H9 (cell line): ENCODE data around the gene ACTC1. TPM values are rescaled to one million over a fixed set of nuclear protein-coding genes. Genes with fewer than 3 reads are reported as not detected.

Experiments
- DNase-seq: peaks from one replicate; pipeline ENCODE4 v3.0.0-alpha.2; 2017
- H2AFZ ChIP-seq: one replicate; pipeline ENCODE4 v1.6.1; 2013; ENCODE audit warnings: mild to moderate bottlenecking, low read length, control low read depth, moderate library complexity
- H2AK5ac ChIP-seq: 2 replicates; pipeline ENCODE4 v1.6.1; 2013; ENCODE audit warnings: low read length, control low read depth, mixed read lengths; ENCODE audit not compliant: insufficient read length
- H2BK120ac ChIP-seq: one replicate; pipeline ENCODE4 v1.6.1; 2013; ENCODE audit warnings: low read depth, mild to moderate bottlenecking, low read length, control low read depth, inconsistent platforms; ENCODE audit not compliant: poor library complexity, severe bottlenecking
- H2BK12ac ChIP-seq: 2 replicates; pipeline ENCODE4 v1.6.1; 2013; ENCODE audit warnings: low read length, control low read depth, mixed read lengths, low read depth; ENCODE audit not compliant: insufficient read length
- H2BK15ac ChIP-seq: 2 replicates; pipeline ENCODE4 v1.6.1; 2013; ENCODE audit warnings: low read depth, low read length, control low read depth
- H2BK20ac ChIP-seq: one replicate; pipeline ENCODE4 v1.6.1; 2013; ENCODE audit warnings: low read depth, mild to moderate bottlenecking, low read length, control low read depth, inconsistent platforms; ENCODE audit not compliant: poor library complexity, severe bottlenecking
- H2BK5ac ChIP-seq: 2 replicates; pipeline ENCODE4 v1.6.1; 2013; ENCODE audit warnings: low read length, control low read depth, mixed read lengths; ENCODE audit not compliant: insufficient read length
- H3K14ac ChIP-seq: 2 replicates; pipeline ENCODE4 v1.6.1; 2013; ENCODE audit warnings: low read length, control low read depth; ENCODE audit not compliant: insufficient read depth
- H3K18ac ChIP-seq: 2 replicates; pipeline ENCODE4 v1.6.1; 2013; ENCODE audit warnings: low read depth, mild to moderate bottlenecking, mixed read lengths, low read length, control low read depth; ENCODE audit not compliant: insufficient read length
- H3K23ac ChIP-seq: 2 replicates; pipeline ENCODE4 v1.6.1; 2013; ENCODE audit warnings: low read length, control low read depth, mixed read lengths, low read depth; ENCODE audit not compliant: insufficient read length
- H3K23me2 ChIP-seq: 2 replicates; pipeline ENCODE4 v1.6.1; 2013; ENCODE audit warnings: low read depth, mild to moderate bottlenecking, mixed read lengths, low read length, control low read depth; ENCODE audit not compliant: insufficient read length, poor library complexity, severe bottlenecking
- H3K27ac ChIP-seq: 2 replicates; pipeline ENCODE4 v1.5.1; 2013; ENCODE audit warnings: low read length, control low read depth, mixed read lengths, low read depth; ENCODE audit not compliant: insufficient read length
- H3K27me3 ChIP-seq: 2 replicates; pipeline ENCODE4 v1.6.1; 2013; ENCODE audit warnings: low read length, control low read depth, inconsistent platforms; ENCODE audit not compliant: insufficient read depth
- H3K4ac ChIP-seq: 2 replicates; pipeline ENCODE4 v1.6.1; 2013; ENCODE audit warnings: low read depth, mild to moderate bottlenecking, control low read depth, inconsistent platforms, low read length, moderate library complexity
- H3K4me1 ChIP-seq: 2 replicates; pipeline ENCODE4 v1.6.1; 2013; ENCODE audit warnings: low read length, control low read depth, inconsistent platforms; ENCODE audit not compliant: insufficient read depth
- H3K4me2 ChIP-seq: 2 replicates; pipeline ENCODE4 v1.6.1; 2013; ENCODE audit warnings: low read length, control low read depth, mixed read lengths; ENCODE audit not compliant: insufficient read length, insufficient read depth
- H3K56ac ChIP-seq: 2 replicates; pipeline ENCODE4 v1.6.1; 2013; ENCODE audit warnings: low read depth, mild to moderate bottlenecking, mixed read lengths, low read length, control low read depth; ENCODE audit not compliant: insufficient read length
- H3K79me1 ChIP-seq: 2 replicates; pipeline ENCODE4 v1.6.1; 2013; ENCODE audit warnings: low read depth, mild to moderate bottlenecking, moderate library complexity, low read length, control low read depth, inconsistent platforms; ENCODE audit not compliant: insufficient read depth, poor library complexity, severe bottlenecking
- H3K79me2 ChIP-seq: 2 replicates; pipeline ENCODE4 v1.6.1; 2013; ENCODE audit warnings: low read length, control low read depth, inconsistent platforms; ENCODE audit not compliant: insufficient read depth
- H3K9ac ChIP-seq: 2 replicates; pipeline ENCODE4 v1.6.1; 2013; ENCODE audit warnings: low read length, control low read depth, mixed read lengths; ENCODE audit not compliant: insufficient read length; ENCODE audit errors: extremely low read depth
- H3K9me3 ChIP-seq: one replicate; pipeline ENCODE4 v1.6.1; 2013; ENCODE audit warnings: low read depth, low read length, inconsistent platforms; ENCODE audit not compliant: control insufficient read depth
- H3T11ph ChIP-seq: one replicate; pipeline ENCODE4 v1.6.1; 2013; ENCODE audit warnings: mild to moderate bottlenecking, low read length, control low read depth, inconsistent platforms
- H4K20me1 ChIP-seq: one replicate; pipeline ENCODE4 v1.6.1; 2013; ENCODE audit not compliant: control insufficient read depth, insufficient read length, insufficient read depth
- H4K5ac ChIP-seq: 2 replicates; pipeline ENCODE4 v1.6.1; 2013; ENCODE audit warnings: low read depth, mild to moderate bottlenecking, mixed read lengths, low read length, control low read depth; ENCODE audit not compliant: insufficient read length
- H4K8ac ChIP-seq: replicated peaks from 2 replicates; pipeline ENCODE4 v1.6.1; 2013; ENCODE audit warnings: low read length, control low read depth, mixed read lengths, low read depth; ENCODE audit not compliant: insufficient read length
- H4K91ac ChIP-seq: 2 replicates; pipeline ENCODE4 v1.6.1; 2013; ENCODE audit warnings: low read depth, mild to moderate bottlenecking, moderate library complexity, mixed read lengths, low read length, control low read depth; ENCODE audit not compliant: insufficient read length
- H3K27ac Mint-ChIP-seq, 3 experiments: 2 replicates in 2 of 3; 3 replicates in 1 of 3; pipeline ENCODE4 v1.8.0; 2020 to 2021; ENCODE audit warnings: mixed read lengths in 3 of 3, mild to moderate bottlenecking in 1 of 3, moderate library complexity in 1 of 3
- H3K27me3 Mint-ChIP-seq: 2 replicates; pipeline ENCODE4 v1.8.0; 2021; ENCODE audit warnings: low read depth, mild to moderate bottlenecking, moderate library complexity, mixed read lengths
- H3K36me3 Mint-ChIP-seq, 3 experiments: 2 replicates in 2 of 3; 3 replicates in 1 of 3; pipeline ENCODE4 v1.8.0; 2020 to 2021; ENCODE audit warnings: low read depth in 3 of 3, mixed read lengths in 3 of 3; ENCODE audit not compliant: insufficient read depth in 1 of 3
- H3K4me1 Mint-ChIP-seq, 2 experiments: 2 replicates each; pipeline ENCODE4 v1.8.0; 2020; ENCODE audit warnings: mixed read lengths in 2 of 2
- H3K4me3 Mint-ChIP-seq, 2 experiments: 2 replicates in 1 of 2; 3 replicates in 1 of 2; pipeline ENCODE4 v1.8.0; 2020 to 2021; ENCODE audit warnings: mild to moderate bottlenecking in 2 of 2, mixed read lengths in 2 of 2, moderate library complexity in 1 of 2
- H3K9me3 Mint-ChIP-seq, 2 experiments: 2 replicates in 1 of 2; 3 replicates in 1 of 2; pipeline ENCODE4 v1.8.0; 2020; ENCODE audit warnings: mild to moderate bottlenecking in 2 of 2, mixed read lengths in 2 of 2, moderate library complexity in 1 of 2
- CTCF ChIP-seq: fragments of 200-600 bp; sonication (generic); conservative IDR thresholded peaks from 3 replicates; pipeline ENCODE4 v1.8.0; 2021; ENCODE audit warnings: antibody characterized with exemption, mild to moderate bottlenecking
- WGBS: extraction: QIAGEN DNeasy Blood & Tissue Kit; methylation state at CpG from one replicate; pipeline ENCODE4 v1.1.7; 2013; ENCODE audit warnings: missing lambda C conversion rate, low lambda C conversion rate, mixed read lengths; ENCODE audit not compliant: insufficient read length; ENCODE audit errors: extremely low coverage; 5-methylcytosine and 5-hydroxymethylcytosine counted together
- total RNA-seq: library from RNA; stranded (reverse); gene quantifications from 2 replicates; pipeline ENCODE4 v1.2.1, GENCODE V29; 2021

ACTC1 gene
- total RNA-seq, 1 experiment from 2014 or later = 52.2 TPM

- Histone ChIP-seq H3K23ac (no peak overlapping the region), H3K18ac (no peak overlapping the region), H2BK5ac (no peak overlapping the region), H3T11ph (no peak overlapping the region), H4K5ac (no peak overlapping the region), H3K27me3 (no peaks in the 10 kb centered on the region; the same call in 1 of the 2 replicates), H3K14ac (no peak overlapping the region), H3K4me1 (no peaks in the 10 kb centered on the region), H4K20me1 (no peaks in the 10 kb centered on the region), H2AK5ac (no peak overlapping the region), H2BK20ac (no peak overlapping the region), H4K91ac (no peak overlapping the region), H3K9me3 (no peaks in the 10 kb centered on the region), H3K27ac (no peak overlapping the region), H2BK120ac (no peak overlapping the region), H3K79me2 (no peaks in the 10 kb centered on the region), H3K4me2 (no peak overlapping the region), H4K8ac (no peak overlapping the region), H2BK15ac (no peak overlapping the region), H3K79me1 (no peaks in the 10 kb centered on the region), H3K4ac (no peak overlapping the region), H3K56ac (no peak overlapping the region), H3K9ac (no peak overlapping the region), H2BK12ac (no peak overlapping the region), H3K23me2 (no peaks in the 10 kb centered on the region), H2AFZ (no peak overlapping the region)
- peaks cover 0 to 2% of the 10 kb centered on the region in 2 experiments; a peak in 1 of 5 replicates for H3K9me3 Mint-ChIP-seq
- H3K36me3 Mint-ChIP-seq = peaks cover 0 to 5% (median 0%) of the 10 kb centered on the region in 3 experiments; a peak in 2 of 7 replicates
- no peaks in the 10 kb centered on the region for H3K4me1 Mint-ChIP-seq
- H3K4me3 Mint-ChIP-seq = no peak overlapping the region
- no peak for DNase-seq
- H3K27ac Mint-ChIP-seq = no peak overlapping the region
- WGBS = no CpG with 5 or more reads among the region's 2 CpGs
- no peak for TF ChIP-seq CTCF
- H3K27me3 Mint-ChIP-seq = peaks cover 11% of the 10 kb centered on the region
Measured at GRCh38 chr15:34786206-34786605, 9.1 kb downstream of the ACTC1 start.
